ENCODE measurements around the gene SLN.
A peak's percentile ranks its signal among the peaks of the same experiment; 100 is the strongest.

Gene SLN

GRCh38 chr11:107711861-107712755 lies at the start of gene SLN:
SLN (minus strand) TSS chr11:107712056.
- DNase-seq = no peak

GRCh38 chr11:107758719-107759355 lies 47.0 kb upstream of the SLN start:
- peak; percentile 78 for DNase-seq

- DNase-seq = no peak
Observed at GRCh38 chr11:107757661-107758060, 45.8 kb upstream of the SLN start.

- no peak for DNase-seq
Observed at GRCh38 chr11:107756553-107756952, 44.7 kb upstream of the SLN start.

GRCh38 chr11:107752949-107753822 lies 41.3 kb upstream of the SLN start:
- no peak for DNase-seq

- no peak for DNase-seq
Observed at GRCh38 chr11:107752508-107752907, 40.7 kb upstream of the SLN start.

GRCh38 chr11:107751082-107751481 lies 39.2 kb upstream of the SLN start:
- DNase-seq = no peak

GRCh38 chr11:107750313-107750712 lies 38.5 kb upstream of the SLN start:
- no peak for DNase-seq

- DNase-seq = no peak
Observed at GRCh38 chr11:107747622-107748021, 35.8 kb upstream of the SLN start.

GRCh38 chr11:107744736-107745135 lies 32.9 kb upstream of the SLN start:
- DNase-seq = no peak

GRCh38 chr11:107743191-107743590 lies 31.3 kb upstream of the SLN start:
- DNase-seq = no peak

- DNase-seq = no peak
Observed at GRCh38 chr11:107741044-107741823, 29.4 kb upstream of the SLN start.

GRCh38 chr11:107740271-107740670 lies 28.4 kb upstream of the SLN start:
- no peak for DNase-seq

- DNase-seq = no peak
Observed at GRCh38 chr11:107736546-107736945, 24.7 kb upstream of the SLN start.

GRCh38 chr11:107733518-107733917 lies 21.7 kb upstream of the SLN start:
- DNase-seq = no peak

- no peak for DNase-seq
Observed at GRCh38 chr11:107732689-107733051, 20.8 kb upstream of the SLN start.

GRCh38 chr11:107731941-107732688 lies 20.3 kb upstream of the SLN start:
- no peak for DNase-seq

- DNase-seq = no peak
Observed at GRCh38 chr11:107722662-107723061, 10.8 kb upstream of the SLN start.

GRCh38 chr11:107721207-107721606 lies 9.4 kb upstream of the SLN start:
- no peak for DNase-seq

GRCh38 chr11:107720303-107720774 lies 8.5 kb upstream of the SLN start:
- DNase-seq = no peak

- no peak for DNase-seq
Observed at GRCh38 chr11:107719557-107720302, 7.9 kb upstream of the SLN start.
